IPS-15b (cell line): ENCODE measurements around the gene BCAN.
A peak's percentile ranks its signal among the peaks of the same experiment; 100 is the strongest.

Experiments
- H3K27me3 ChIP-seq: one replicate; pipeline ENCODE4 v1.6.1; 2013; ENCODE audit warnings: low read length; ENCODE audit not compliant: control insufficient read depth, insufficient read depth
- H3K36me3 ChIP-seq: one replicate; pipeline ENCODE4 v1.6.1; 2013; ENCODE audit warnings: low read length; ENCODE audit not compliant: control insufficient read depth, insufficient read depth
- H3K4me1 ChIP-seq: one replicate; pipeline ENCODE4 v1.6.1; 2013; ENCODE audit warnings: mild to moderate bottlenecking, low read length; ENCODE audit not compliant: control insufficient read depth, insufficient read depth
- H3K4me3 ChIP-seq: one replicate; pipeline ENCODE4 v1.5.1; 2013; ENCODE audit warnings: low read depth, low read length
- H3K9ac ChIP-seq: one replicate; pipeline ENCODE4 v1.6.1; 2013; ENCODE audit warnings: low read depth, mild to moderate bottlenecking, low read length
- H3K9me3 ChIP-seq: one replicate; pipeline ENCODE4 v1.6.1; 2013; ENCODE audit warnings: mild to moderate bottlenecking, low read length; ENCODE audit not compliant: control insufficient read depth, insufficient read depth

BCAN gene

DNA sequence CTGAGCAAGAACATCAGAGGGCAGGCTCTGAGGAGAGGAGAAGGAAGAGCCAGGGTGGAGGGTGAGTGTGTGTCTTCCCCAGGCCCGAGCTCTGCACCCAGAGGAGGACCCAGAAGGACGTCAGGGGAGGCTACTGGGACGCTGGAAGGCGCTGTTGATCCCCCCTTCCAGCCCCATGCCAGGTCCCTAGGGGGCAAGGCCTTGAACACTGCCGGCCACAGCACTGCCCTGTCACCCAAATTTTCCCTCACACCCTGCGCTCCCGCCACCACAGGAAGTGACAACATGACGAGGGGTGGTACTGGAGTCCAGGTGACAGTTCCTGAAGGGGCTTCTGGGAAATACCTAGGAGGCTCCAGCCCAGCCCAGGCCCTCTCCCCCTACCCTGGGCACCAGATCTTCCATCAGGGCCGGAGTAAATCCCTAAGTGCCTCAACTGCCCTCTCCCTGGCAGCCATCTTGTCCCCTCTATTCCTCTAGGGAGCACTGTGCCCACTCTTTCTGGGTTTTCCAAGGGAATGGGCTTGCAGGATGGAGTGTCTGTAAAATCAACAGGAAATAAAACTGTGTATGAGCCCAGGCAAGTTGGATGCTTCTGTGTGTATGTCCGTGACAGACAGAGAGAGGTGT, 17.1 kb downstream of the BCAN start:
- Histone ChIP-seq H3K9me3 (no peaks in the 10 kb centered on the region), H3K4me1 (peaks cover 28% of the 10 kb centered on the region), H3K9ac (no peak overlapping the region), H3K36me3 (no peaks in the 10 kb centered on the region), H3K4me3 (no peak overlapping the region), H3K27me3 (peaks cover 56% of the 10 kb centered on the region)

DNA sequence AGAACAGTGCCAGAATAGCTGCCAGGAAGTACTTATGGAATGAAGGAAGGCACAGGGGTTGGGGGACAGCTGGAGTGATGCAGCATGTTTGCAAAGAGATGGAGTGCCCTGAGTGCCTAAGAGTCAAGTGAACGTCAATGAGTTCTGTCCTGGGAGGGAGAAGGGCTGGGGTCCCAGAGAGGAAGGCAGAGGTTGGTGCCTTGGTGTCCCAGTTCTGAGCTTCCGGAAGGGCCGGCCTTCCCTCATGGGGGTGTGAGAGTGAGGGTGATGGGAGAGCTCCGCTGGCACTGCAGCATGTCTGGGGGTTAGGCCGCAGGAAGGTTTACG, 17.7 kb downstream of the BCAN start:
- H3K4me3 ChIP-seq, result no peak overlapping the region
- H3K27me3 ChIP-seq, result peaks cover 50% of the 10 kb centered on the region
- no peak overlapping the region for H3K9ac ChIP-seq
- no peaks in the 10 kb centered on the region for H3K36me3 ChIP-seq
- no peaks in the 10 kb centered on the region for H3K9me3 ChIP-seq
- peaks cover 34% of the 10 kb centered on the region for H3K4me1 ChIP-seq

DNA sequence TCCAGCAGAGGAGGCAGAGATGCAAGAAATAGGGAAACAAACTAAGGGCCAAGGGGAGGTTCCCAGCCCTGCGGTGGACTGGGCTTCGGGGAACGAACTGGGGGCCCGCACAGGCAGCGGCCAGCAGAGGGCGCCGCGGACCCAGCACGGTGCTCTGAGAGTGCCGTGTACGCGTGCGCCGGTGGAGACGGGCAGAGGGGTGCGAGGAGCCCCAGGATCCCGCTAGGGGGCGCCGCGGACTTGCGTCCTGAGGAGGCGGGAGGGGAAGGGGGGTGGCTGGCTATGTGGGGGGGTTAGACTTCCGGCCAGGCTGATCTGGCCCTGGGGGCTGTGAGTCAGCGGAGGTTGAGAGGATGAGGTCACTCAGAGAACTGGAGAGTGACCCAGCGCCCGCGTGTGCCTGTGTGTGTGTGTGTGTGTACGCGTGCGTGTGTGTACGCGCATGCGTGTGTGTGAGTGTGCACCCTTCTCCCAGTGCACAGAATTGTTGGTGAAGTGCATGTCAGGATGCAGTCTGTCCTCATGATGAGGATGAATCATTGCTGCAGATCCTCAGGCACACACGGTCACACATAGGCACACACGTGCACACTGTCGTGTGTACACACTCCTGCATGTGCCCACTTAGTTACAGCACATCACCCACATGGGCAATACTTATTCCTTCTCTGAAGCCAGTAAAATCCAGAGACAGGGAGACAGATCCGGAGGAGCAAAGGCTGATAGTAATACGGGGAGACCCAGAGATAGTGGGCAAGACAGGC, 18.3 kb downstream of the BCAN start:
- Histone ChIP-seq H3K36me3 (no peaks in the 10 kb centered on the region), H3K9me3 (no peaks in the 10 kb centered on the region), H3K4me1 (peaks cover 37% of the 10 kb centered on the region), H3K4me3 (peak overlapping the region; percentile 20), H3K9ac (no peak overlapping the region), H3K27me3 (peaks cover 45% of the 10 kb centered on the region)

- Histone ChIP-seq H3K27me3 (peaks cover 39% of the 10 kb centered on the region), H3K4me1 (peaks cover 43% of the 10 kb centered on the region), H3K9ac (no peak overlapping the region), H3K9me3 (no peaks in the 10 kb centered on the region), H3K4me3 (no peak overlapping the region), H3K36me3 (no peaks in the 10 kb centered on the region)
Measured at GRCh38 chr1:156660752-156661112, 18.8 kb downstream of the BCAN start.

DNA sequence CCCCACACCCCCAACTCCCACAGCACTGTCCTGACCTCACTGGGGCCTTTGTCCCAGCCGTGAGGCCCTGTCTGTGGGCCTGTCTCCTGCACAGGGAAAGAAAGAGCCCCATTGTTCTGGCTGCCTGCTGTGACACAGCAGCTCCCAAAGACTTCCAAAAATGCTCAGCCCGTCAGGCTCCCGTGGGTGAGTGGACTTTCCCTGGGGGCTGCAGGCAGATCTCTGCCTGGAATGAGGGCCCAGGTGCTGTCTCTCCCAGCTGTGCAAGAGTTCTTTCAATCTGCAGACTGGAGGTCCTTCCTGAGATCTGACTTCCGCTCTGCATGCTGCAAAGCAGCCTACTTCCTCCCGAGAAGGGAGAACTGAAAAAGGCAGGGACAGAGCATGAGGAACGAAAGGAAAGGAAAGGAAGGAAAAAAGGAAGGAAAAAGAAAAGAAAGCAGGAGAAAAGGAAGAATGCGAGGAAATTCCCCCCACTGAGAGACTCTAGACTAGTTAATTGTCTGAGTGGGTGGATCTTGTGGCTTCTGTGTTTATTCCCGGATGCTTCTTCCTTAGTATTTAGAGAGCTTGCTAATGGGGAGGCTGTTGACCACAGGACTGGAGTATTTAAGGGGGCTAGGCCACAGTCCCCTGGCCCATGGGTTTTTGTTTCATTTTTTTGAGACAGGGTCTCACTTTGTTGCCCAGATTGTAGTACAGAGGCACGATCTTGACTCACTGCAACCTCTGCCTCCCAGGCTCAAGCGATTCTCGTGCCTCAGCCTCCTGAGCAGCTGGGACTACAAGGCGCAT, 20.3 kb downstream of the BCAN start:
- Histone ChIP-seq H3K36me3 (no peaks in the 10 kb centered on the region), H3K4me3 (no peak overlapping the region), H3K9ac (no peak overlapping the region), H3K9me3 (no peaks in the 10 kb centered on the region), H3K4me1 (peaks cover 43% of the 10 kb centered on the region), H3K27me3 (peaks cover 24% of the 10 kb centered on the region)

GRCh38 chr1:156662800-156663055, 20.8 kb downstream of the BCAN start:
- H3K36me3 ChIP-seq, result no peaks in the 10 kb centered on the region
- H3K4me3 ChIP-seq, result no peak overlapping the region
- H3K4me1 ChIP-seq, result peaks cover 48% of the 10 kb centered on the region
- no peaks in the 10 kb centered on the region for H3K9me3 ChIP-seq
- H3K27me3 ChIP-seq, result peaks cover 20% of the 10 kb centered on the region
- H3K9ac ChIP-seq, result no peak overlapping the region

GRCh38 chr1:156663178-156663577, 21.3 kb downstream of the BCAN start:
- Histone ChIP-seq H3K27me3 (peaks cover 16% of the 10 kb centered on the region), H3K4me3 (peak overlapping the region; percentile 16), H3K4me1 (peaks cover 52% of the 10 kb centered on the region), H3K9ac (no peak overlapping the region), H3K36me3 (no peaks in the 10 kb centered on the region), H3K9me3 (no peaks in the 10 kb centered on the region)

- Histone ChIP-seq H3K27me3 (peaks cover 6% of the 10 kb centered on the region), H3K9ac (no peak overlapping the region), H3K36me3 (no peaks in the 10 kb centered on the region), H3K4me1 (peaks cover 57% of the 10 kb centered on the region), H3K9me3 (no peaks in the 10 kb centered on the region), H3K4me3 (peak overlapping the region; percentile 28)
Measured at GRCh38 chr1:156664046-156664766, 22.3 kb downstream of the BCAN start.

DNA sequence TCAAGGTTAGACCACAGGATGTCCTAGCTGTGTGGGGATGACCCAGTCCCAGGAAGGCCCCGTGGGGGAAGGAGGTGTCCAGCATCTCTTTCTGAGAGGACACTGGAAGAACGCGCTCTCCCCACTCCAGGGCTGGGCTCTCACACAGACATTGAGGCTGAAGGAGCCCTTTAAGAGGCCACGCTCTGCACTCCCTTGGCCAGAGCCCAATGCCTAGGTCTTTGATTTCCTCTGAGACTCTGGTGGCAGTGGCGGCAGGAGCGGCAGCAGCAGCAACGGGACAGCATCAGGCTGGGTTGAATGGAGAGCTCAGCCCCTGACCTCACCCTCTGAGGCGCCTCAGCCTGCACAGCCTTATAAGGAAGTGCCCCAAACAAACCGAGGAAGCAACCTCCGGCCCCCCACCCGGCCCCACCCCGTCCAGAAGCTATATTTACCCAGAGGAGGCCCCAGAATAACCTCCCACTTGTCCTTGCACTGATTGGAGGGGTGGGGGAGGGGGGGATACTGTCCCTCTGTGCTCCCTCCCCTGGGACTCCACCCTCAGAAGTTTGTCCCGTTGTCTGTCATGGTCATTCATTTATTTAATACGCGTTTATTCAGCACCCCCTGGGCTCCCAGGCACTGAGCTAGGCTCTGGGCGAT, 23.0 kb downstream of the BCAN start:
- peak overlapping the region; percentile 32 for H3K9ac ChIP-seq

GRCh38 chr1:156665539-156665938, 23.6 kb downstream of the BCAN start:
- H3K9me3 ChIP-seq, result no peaks in the 10 kb centered on the region
- H3K9ac ChIP-seq, result peak overlapping the region; percentile 32
- peaks cover 52% of the 10 kb centered on the region for H3K4me1 ChIP-seq
- peaks cover 2% of the 10 kb centered on the region for H3K36me3 ChIP-seq
- no peak overlapping the region for H3K4me3 ChIP-seq
- H3K27me3 ChIP-seq, result no peaks in the 10 kb centered on the region

More for the DNA sequence above, 23.0 kb downstream of the BCAN start:
- H3K9me3 ChIP-seq, result no peaks in the 10 kb centered on the region
- H3K4me1 ChIP-seq, result peaks cover 56% of the 10 kb centered on the region
- no peaks in the 10 kb centered on the region for H3K27me3 ChIP-seq
- H3K36me3 ChIP-seq, result no peaks in the 10 kb centered on the region
- peak overlapping the region; percentile 28 for H3K4me3 ChIP-seq

DNA sequence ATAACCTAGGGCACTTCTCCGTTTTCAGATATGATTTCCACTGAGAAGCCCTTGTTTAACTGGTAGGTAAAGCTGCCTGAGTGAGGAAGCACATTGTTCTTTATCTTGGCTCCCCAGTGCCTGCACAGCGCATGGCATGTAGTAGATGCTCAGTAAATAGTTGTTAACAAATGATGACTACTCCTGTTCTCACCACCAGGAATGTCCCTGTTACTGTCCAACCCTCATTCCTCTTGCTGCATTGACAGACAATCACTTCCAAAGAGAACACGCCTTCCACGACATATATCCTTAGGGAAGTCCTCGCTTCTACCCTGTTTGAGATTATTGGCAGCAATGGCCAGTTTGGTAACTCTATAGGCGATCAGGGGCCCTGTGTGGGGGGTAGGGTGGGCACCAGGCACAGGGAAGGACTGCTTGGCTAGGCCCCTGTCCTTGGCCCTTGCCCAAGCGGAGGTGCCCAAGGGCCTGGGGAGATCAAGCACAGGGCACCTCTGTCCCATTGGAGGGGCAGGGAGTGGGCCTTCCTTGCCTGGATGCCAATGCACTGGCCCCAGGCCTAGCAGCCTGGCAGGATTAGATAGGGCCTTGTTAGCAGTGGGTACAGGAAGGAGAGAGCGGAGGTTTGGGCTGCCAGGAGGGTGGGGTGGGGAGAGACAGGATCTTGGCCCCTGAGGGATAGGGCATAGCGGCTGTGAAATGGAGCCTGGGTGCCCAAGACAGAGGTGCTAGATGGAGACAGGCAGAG, 25.1 kb downstream of the BCAN start:
- Histone ChIP-seq H3K9me3 (no peaks in the 10 kb centered on the region), H3K27me3 (no peaks in the 10 kb centered on the region), H3K4me3 (no peak overlapping the region), H3K36me3 (peaks cover 13% of the 10 kb centered on the region), H3K9ac (no peak overlapping the region), H3K4me1 (peaks cover 50% of the 10 kb centered on the region)
